Suprapubic skin (tissue), 4 donors: ENCODE measurements around the gene KCTD1. TPM values are rescaled to one million over a fixed set of nuclear protein-coding genes. Genes with fewer than 3 reads are reported as not detected.

Experiments
- DNase-seq, 2 donors: peaks; one replicate each; pipeline ENCODE4 v3.0.0-alpha.2; 2019; ENCODE audit warnings: low spot score in 2 of 2
- H3K27ac ChIP-seq: fragments of 200-600 bp; sonication (generic); one replicate; pipeline ENCODE4 v1.5.1; 2019
- H3K27me3 ChIP-seq: fragments of 200-600 bp; sonication (generic); one replicate; pipeline ENCODE4 v1.5.1; 2019
- H3K36me3 ChIP-seq: fragments of 200-600 bp; sonication (generic); one replicate; pipeline ENCODE4 v1.5.1; 2019
- H3K4me1 ChIP-seq: fragments of 200-600 bp; sonication (generic); one replicate; pipeline ENCODE4 v1.5.1; 2019
- H3K4me3 ChIP-seq: fragments of 200-600 bp; sonication (generic); one replicate; pipeline ENCODE4 v1.5.1; 2019; ENCODE audit warnings: mild to moderate bottlenecking
- H3K9me3 ChIP-seq: fragments of 200-600 bp; sonication (generic); one replicate; pipeline ENCODE4 v1.5.1; 2019
- CTCF ChIP-seq, 2 donors: fragments of 200-600 bp in 1 of 2; fragments of 450-650 bp in 1 of 2; sonication (generic) in 1 of 2; IDR thresholded peaks; one replicate each; pipeline ENCODE4 v1.5.1; 2016 to 2019; ENCODE audit warnings: antibody characterized with exemption in 2 of 2, mild to moderate bottlenecking in 1 of 2, moderate library complexity in 1 of 2
- EP300 ChIP-seq: sonication (generic); formaldehyde crosslinking; IDR thresholded peaks from one replicate; pipeline ENCODE4 v1.6.1; 2017; ENCODE audit warnings: antibody characterized with exemption
- POLR2A ChIP-seq, 2 donors: fragments of 450-650 bp; IDR thresholded peaks; one replicate each; pipeline ENCODE4 v1.6.1; 2017; ENCODE audit warnings: antibody characterized with exemption in 2 of 2, mild to moderate bottlenecking in 2 of 2, moderate library complexity in 2 of 2
- POLR2AphosphoS5 ChIP-seq, 3 donors: sonication (generic); formaldehyde crosslinking; IDR thresholded peaks; one replicate each; pipeline ENCODE4 v1.6.1; 2017; ENCODE audit warnings: antibody characterized with exemption in 3 of 3
- WGBS: methylation state at CpG from one replicate; pipeline ENCODE4 v1.1.5; 2018; 5-methylcytosine and 5-hydroxymethylcytosine counted together
- total RNA-seq, 4 donors: library from RNA; depleted of rRNA; stranded (reverse); fragments of >200 nt; gene quantifications; one replicate each; pipeline ENCODE4 v1.1.0, GENCODE V29; 2016

KCTD1 gene
- 100 to 1,000 TPM in 1 of 4 donors, 10 to 100 TPM in 3; 31.9 to 104 (median 69.7) TPM for total RNA-seq

DNA sequence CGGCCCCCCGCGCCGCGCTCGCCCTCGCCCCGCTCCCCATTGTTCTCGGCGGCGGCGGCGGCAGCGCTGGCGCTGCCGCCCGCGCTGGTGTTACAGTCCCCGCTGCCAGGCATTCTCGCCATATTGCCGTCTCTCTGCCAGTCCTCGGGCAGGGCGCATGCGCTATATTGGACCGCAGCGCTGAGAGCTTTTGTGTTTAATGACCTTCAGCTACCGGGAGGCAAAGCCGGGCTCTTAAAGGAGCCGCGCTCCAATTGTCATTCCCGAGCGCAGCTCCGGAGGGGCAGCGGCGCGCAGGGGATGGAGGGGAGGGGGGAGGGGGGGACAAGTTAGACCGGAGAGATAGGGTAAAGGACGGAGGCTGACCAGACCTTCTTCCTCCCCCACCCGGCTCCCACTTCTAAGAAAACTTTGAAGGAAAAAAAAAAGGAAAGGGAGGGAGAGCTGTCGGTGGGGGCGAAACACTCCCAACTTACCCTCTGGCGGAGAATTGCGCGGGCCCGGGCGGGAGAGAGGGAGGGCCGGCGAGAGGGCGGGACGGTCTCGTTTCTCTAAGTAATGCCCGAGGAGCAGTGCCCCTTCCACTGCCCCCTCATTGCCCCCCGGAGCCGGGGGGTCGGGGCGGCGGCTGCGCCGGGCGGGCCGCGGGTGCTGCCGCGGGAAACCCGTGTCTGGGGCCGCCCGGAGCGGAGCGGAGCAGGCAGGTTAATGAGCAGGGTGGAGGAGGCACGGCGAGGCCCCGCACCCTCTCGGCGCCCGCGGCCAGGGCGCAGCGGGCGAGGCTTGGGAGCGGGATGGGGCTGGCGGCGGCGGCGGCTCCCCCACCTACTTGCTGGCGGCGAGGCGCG lies at the start of gene KCTD1:
Gene KCTD1, minus strand, starts transcription at position 139 of the 848 bp plus-strand sequence. Its CDS starts 17 bp downstream, at position 122.
- H3K27ac ChIP-seq: peak within 1 kb of the TSS; percentile 85

DNA sequence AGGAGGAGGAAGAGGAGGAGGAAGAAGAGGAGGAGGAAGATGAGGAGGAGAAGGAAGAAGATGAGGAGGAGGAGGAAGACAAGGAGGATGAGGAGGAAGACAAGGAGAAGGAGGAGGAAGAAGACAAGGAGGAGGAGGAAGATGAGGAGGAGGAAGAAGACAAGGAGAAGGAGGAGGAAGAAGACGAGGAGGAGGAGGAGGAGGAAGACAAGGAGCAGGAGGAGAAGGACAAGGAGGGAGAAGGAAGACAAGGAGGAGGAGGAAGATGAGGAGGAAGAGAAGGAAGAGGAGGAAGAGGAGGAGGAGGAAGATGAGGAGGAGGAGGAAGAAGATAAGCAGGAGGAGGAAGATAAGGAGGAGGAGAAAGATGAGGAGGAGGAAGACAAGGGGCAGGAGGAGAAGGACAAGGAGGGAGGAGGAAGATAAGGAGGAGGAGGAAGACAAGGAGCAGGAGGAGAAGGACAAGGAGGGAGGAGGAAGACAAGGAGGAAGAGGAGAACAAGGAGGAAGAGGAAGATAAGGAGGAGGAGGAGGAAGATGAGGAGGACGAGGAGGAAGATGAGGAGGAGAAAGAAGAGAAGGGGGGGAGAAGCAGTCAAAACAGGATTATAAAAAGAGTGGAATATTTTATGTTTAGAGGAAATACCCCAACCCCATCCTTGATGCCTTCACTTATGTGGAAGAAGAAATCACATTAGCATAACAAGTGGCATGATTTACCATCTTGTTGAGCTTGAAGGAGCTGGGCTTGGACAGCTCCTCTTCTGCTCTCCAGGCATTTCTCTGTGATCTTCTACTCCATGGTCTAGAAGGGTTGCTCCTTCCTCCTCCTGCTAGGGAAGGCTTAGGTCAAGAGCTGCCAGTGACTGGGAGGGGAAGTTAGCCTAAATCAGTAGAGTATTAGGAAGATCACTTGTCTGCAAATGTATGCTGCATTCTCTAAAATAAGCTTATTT lies 45.3 kb upstream of the KCTD1 start:
- Histone ChIP-seq H3K4me1 (no peaks in the 10 kb centered on the region), H3K27me3 (no peaks in the 10 kb centered on the region), H3K36me3 (no peaks in the 10 kb centered on the region), H3K9me3 (no peaks in the 10 kb centered on the region), H3K27ac (no peak overlapping the region), H3K4me3 (no peak overlapping the region)
- no peak for TF ChIP-seq POLR2A (IDR thresholded peaks at IDR 0.05)
- DNase-seq: no peak
- 80% methylated on average over 2 of the region's 2 CpGs for WGBS

More for the DNA sequence above, at the start of gene KCTD1:
- peak; percentile 84 to 85 for DNase-seq
- Histone ChIP-seq H3K9me3 (no peaks in the 10 kb centered on the region), H3K4me1 (peaks cover 75% of the 10 kb centered on the region), H3K27me3 (peaks cover 17% of the 10 kb centered on the region), H3K36me3 (no peaks in the 10 kb centered on the region), H3K4me3 (peak within 1 kb of the TSS; percentile 74)
- TF ChIP-seq EP300 (no peak), POLR2AphosphoS5 (IDR thresholded peaks at IDR 0.05) (no peak), POLR2A (IDR thresholded peaks at IDR 0.05) (no peak)
- WGBS: under 1% methylated on average over 61 of the region's 88 CpGs

DNA sequence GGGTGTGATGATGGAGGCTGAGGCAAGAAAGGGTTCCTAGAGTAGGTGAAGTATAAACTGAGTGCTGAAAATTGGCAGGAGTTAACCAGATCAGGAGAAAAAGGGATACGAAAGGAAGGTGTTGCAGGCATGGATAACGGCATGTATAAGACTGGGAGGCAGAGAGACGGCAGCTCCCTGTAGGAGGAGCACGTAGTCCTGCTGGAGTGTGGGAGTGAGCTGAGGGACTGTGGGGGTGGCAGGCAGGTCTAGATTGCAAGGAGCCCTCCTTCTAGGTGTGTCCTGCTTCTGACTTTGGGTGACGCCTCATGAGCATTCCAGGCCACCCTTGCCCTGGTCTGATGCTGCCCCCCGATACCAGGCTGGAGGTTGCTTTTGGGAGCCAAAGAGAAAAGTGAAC lies 36.4 kb upstream of the KCTD1 start:
- no peaks in the 10 kb centered on the region for H3K9me3 ChIP-seq
- no peaks in the 10 kb centered on the region for H3K27me3 ChIP-seq
- no peak overlapping the region for H3K4me3 ChIP-seq
- 93% methylated on average over 6 of the region's 6 CpGs for WGBS
- DNase-seq: no peak
- H3K36me3 ChIP-seq: no peaks in the 10 kb centered on the region
- no peak overlapping the region for H3K27ac ChIP-seq
- H3K4me1 ChIP-seq: no peaks in the 10 kb centered on the region
- no peak for TF ChIP-seq POLR2AphosphoS5 (IDR thresholded peaks at IDR 0.05)
- TF ChIP-seq POLR2A (IDR thresholded peaks at IDR 0.05): no peak

GRCh38 chr18:26579941-26580618 lies 31.7 kb upstream of the KCTD1 start:
- Histone ChIP-seq H3K27ac (peak overlapping the region; percentile 24), H3K4me1 (peaks cover 10% of the 10 kb centered on the region), H3K36me3 (no peaks in the 10 kb centered on the region), H3K27me3 (peaks cover 7% of the 10 kb centered on the region), H3K4me3 (no peak overlapping the region), H3K9me3 (no peaks in the 10 kb centered on the region)
- TF ChIP-seq EP300: no peak
- no peak for TF ChIP-seq POLR2AphosphoS5 (IDR thresholded peaks at IDR 0.05)
- no peak for TF ChIP-seq POLR2A (IDR thresholded peaks at IDR 0.05)
- TF ChIP-seq CTCF (IDR thresholded peaks at IDR 0.05): no peak
- 65% methylated on average over 6 of the region's 6 CpGs for WGBS
- no peak for DNase-seq

GRCh38 chr18:26575865-26576217 lies 27.5 kb upstream of the KCTD1 start:
- Histone ChIP-seq H3K27ac (peak overlapping the region; percentile 79), H3K9me3 (no peaks in the 10 kb centered on the region), H3K27me3 (peaks cover 7% of the 10 kb centered on the region), H3K4me3 (peak overlapping the region; percentile 51), H3K4me1 (peaks cover 16% of the 10 kb centered on the region), H3K36me3 (no peaks in the 10 kb centered on the region)
- DNase-seq: no peak
- TF ChIP-seq POLR2A (IDR thresholded peaks at IDR 0.05): no peak
- no peak for TF ChIP-seq EP300
- TF ChIP-seq CTCF (IDR thresholded peaks at IDR 0.05): no peak
- TF ChIP-seq POLR2AphosphoS5 (IDR thresholded peaks at IDR 0.05): no peak
- WGBS: 28% methylated on average over 8 of the region's 8 CpGs
